ENCODE data around the gene SPINK1. TPM values are rescaled to one million over a fixed set of nuclear protein-coding genes. Genes with fewer than 3 reads are reported as not detected.
"Not testable (repeated sequence)": the region's sequence is repeated elsewhere in the genome, so short reads cannot be mapped to it uniquely, and the experiment has no call there.

SPINK1 gene
- not detected in 2 replicates for total RNA-seq (2014; rRNA removed; shearing (Covaris generic); ENCODE audit: low replicate concordance)

GRCh38 chr5:147831465-147831864, at the start of gene SPINK1:
Gene SPINK1, minus strand, starts transcription at chr5:147831671. Its CDS starts 94 bp downstream, at chr5:147831577.
- H3K27me3 ChIP-seq (ENCODE audit: low read length) = no peaks in the 10 kb centered on the region
- H3K36me3 ChIP-seq (ENCODE audit: insufficient read depth, low read length) = no peaks in the 10 kb centered on the region
- no peak within 1 kb of the TSS for H3K9ac ChIP-seq (ENCODE audit: low read length)
- DNase-seq = no peak
- H3K79me2 ChIP-seq (ENCODE audit: low read length) = no peaks in the 10 kb centered on the region
- H3K27ac ChIP-seq (ENCODE audit: low read length) = no peak within 1 kb of the TSS
- no peak within 1 kb of the TSS for H3K4me3 ChIP-seq (ENCODE audit: low read length)
- no peak within 1 kb of the TSS for H2AFZ ChIP-seq (ENCODE audit: low read length)
- H3K9me2 ChIP-seq (replicated peaks; ENCODE audit: insufficient read depth, low read length) = no peaks in the 10 kb centered on the region
- H3K9me3 ChIP-seq (ENCODE audit: low read length) = no peaks in the 10 kb centered on the region
- no peaks in the 10 kb centered on the region for H4K20me1 ChIP-seq (ENCODE audit: insufficient read depth, low read depth, low read length)
- H3K4me1 ChIP-seq (ENCODE audit: low read length) = no peaks in the 10 kb centered on the region
- H3K4me2 ChIP-seq (ENCODE audit: low read depth, low read length, poor library complexity, severe bottlenecking) = no peak within 1 kb of the TSS

- no peaks in the 10 kb centered on the region for H3K79me2 ChIP-seq (ENCODE audit: low read length)
- H3K9me2 ChIP-seq (replicated peaks; ENCODE audit: insufficient read depth, low read length) = no peaks in the 10 kb centered on the region
- no peak overlapping the region for H3K27ac ChIP-seq (ENCODE audit: low read length)
- no peaks in the 10 kb centered on the region for H3K36me3 ChIP-seq (ENCODE audit: insufficient read depth, low read length)
- H2AFZ ChIP-seq (ENCODE audit: low read length) = no peak overlapping the region
- H3K27me3 ChIP-seq (ENCODE audit: low read length) = no peaks in the 10 kb centered on the region
- H3K9me3 ChIP-seq (ENCODE audit: low read length) = no peaks in the 10 kb centered on the region
- no peaks in the 10 kb centered on the region for H4K20me1 ChIP-seq (ENCODE audit: insufficient read depth, low read depth, low read length)
- no peak overlapping the region for H3K4me3 ChIP-seq (ENCODE audit: low read length)
- H3K9ac ChIP-seq (ENCODE audit: low read length) = no peak overlapping the region
- no peaks in the 10 kb centered on the region for H3K4me1 ChIP-seq (ENCODE audit: low read length)
- no peak overlapping the region for H3K4me2 ChIP-seq (ENCODE audit: low read depth, low read length, poor library complexity, severe bottlenecking)
- DNase-seq = no peak
Observed at GRCh38 chr5:147880487-147880886, 49.0 kb upstream of the SPINK1 start.

- H3K79me2 ChIP-seq (ENCODE audit: low read length) = no peaks in the 10 kb centered on the region
- H4K20me1 ChIP-seq (ENCODE audit: insufficient read depth, low read depth, low read length) = no peaks in the 10 kb centered on the region
- H3K9me2 ChIP-seq (replicated peaks; ENCODE audit: insufficient read depth, low read length) = no peaks in the 10 kb centered on the region
- no peak overlapping the region for H3K4me3 ChIP-seq (ENCODE audit: low read length)
- no peak for DNase-seq
- no peaks in the 10 kb centered on the region for H3K27me3 ChIP-seq (ENCODE audit: low read length)
- no peak overlapping the region for H2AFZ ChIP-seq (ENCODE audit: low read length)
- H3K9me3 ChIP-seq (ENCODE audit: low read length) = no peaks in the 10 kb centered on the region
- H3K4me2 ChIP-seq (ENCODE audit: low read depth, low read length, poor library complexity, severe bottlenecking) = no peak overlapping the region
- no peak overlapping the region for H3K27ac ChIP-seq (ENCODE audit: low read length)
- H3K4me1 ChIP-seq (ENCODE audit: low read length) = no peaks in the 10 kb centered on the region
- no peak overlapping the region for H3K9ac ChIP-seq (ENCODE audit: low read length)
- H3K36me3 ChIP-seq (ENCODE audit: insufficient read depth, low read length) = no peaks in the 10 kb centered on the region
Observed at GRCh38 chr5:147879784-147880183, 48.3 kb upstream of the SPINK1 start.

GRCh38 chr5:147878066-147878759, 46.7 kb upstream of the SPINK1 start, which contains the start of gene SCGB3A2:
Gene SCGB3A2, plus strand, starts transcription at chr5:147878711. Its CDS starts 93 bp downstream, at chr5:147878804.
- H3K27me3 ChIP-seq (ENCODE audit: low read length) = no peaks in the 10 kb centered on the region
- H4K20me1 ChIP-seq (ENCODE audit: insufficient read depth, low read depth, low read length) = no peaks in the 10 kb centered on the region
- H2AFZ ChIP-seq (ENCODE audit: low read length) = no peak within 1 kb of the TSS
- no peaks in the 10 kb centered on the region for H3K4me1 ChIP-seq (ENCODE audit: low read length)
- no peak within 1 kb of the TSS for H3K9ac ChIP-seq (ENCODE audit: low read length)
- no peak within 1 kb of the TSS for H3K4me2 ChIP-seq (ENCODE audit: low read depth, low read length, poor library complexity, severe bottlenecking)
- H3K79me2 ChIP-seq (ENCODE audit: low read length) = no peaks in the 10 kb centered on the region
- no peaks in the 10 kb centered on the region for H3K36me3 ChIP-seq (ENCODE audit: insufficient read depth, low read length)
- DNase-seq = no peak
- no peak within 1 kb of the TSS for H3K4me3 ChIP-seq (ENCODE audit: low read length)
- H3K27ac ChIP-seq (ENCODE audit: low read length) = no peak within 1 kb of the TSS
- H3K9me3 ChIP-seq (ENCODE audit: low read length) = no peaks in the 10 kb centered on the region
- H3K9me2 ChIP-seq (replicated peaks; ENCODE audit: insufficient read depth, low read length) = no peaks in the 10 kb centered on the region

GRCh38 chr5:147876626-147877025, 45.2 kb upstream of the SPINK1 start:
- Histone ChIP-seq H3K4me3 (ENCODE audit: low read length) (no peak overlapping the region), H4K20me1 (ENCODE audit: insufficient read depth, low read depth, low read length) (no peaks in the 10 kb centered on the region), H3K4me2 (ENCODE audit: low read depth, low read length, poor library complexity, severe bottlenecking) (no peak overlapping the region), H3K36me3 (ENCODE audit: insufficient read depth, low read length) (no peaks in the 10 kb centered on the region), H3K27me3 (ENCODE audit: low read length) (no peaks in the 10 kb centered on the region), H3K9ac (ENCODE audit: low read length) (no peak overlapping the region), H3K27ac (ENCODE audit: low read length) (no peak overlapping the region), H3K4me1 (ENCODE audit: low read length) (no peaks in the 10 kb centered on the region), H3K9me3 (ENCODE audit: low read length) (no peaks in the 10 kb centered on the region), H3K79me2 (ENCODE audit: low read length) (no peaks in the 10 kb centered on the region), H2AFZ (ENCODE audit: low read length) (no peak overlapping the region), H3K9me2 (replicated peaks; ENCODE audit: insufficient read depth, low read length) (no peaks in the 10 kb centered on the region)
- DNase-seq = no peak

GRCh38 chr5:147876141-147876540, 44.7 kb upstream of the SPINK1 start:
- H3K4me1 ChIP-seq (ENCODE audit: low read length) = no peaks in the 10 kb centered on the region
- H3K36me3 ChIP-seq (ENCODE audit: insufficient read depth, low read length) = no peaks in the 10 kb centered on the region
- no peak overlapping the region for H2AFZ ChIP-seq (ENCODE audit: low read length)
- H4K20me1 ChIP-seq (ENCODE audit: insufficient read depth, low read depth, low read length) = no peaks in the 10 kb centered on the region
- H3K9me2 ChIP-seq (replicated peaks; ENCODE audit: insufficient read depth, low read length) = no peaks in the 10 kb centered on the region
- no peak overlapping the region for H3K4me3 ChIP-seq (ENCODE audit: low read length)
- H3K4me2 ChIP-seq (ENCODE audit: low read depth, low read length, poor library complexity, severe bottlenecking) = no peak overlapping the region
- H3K27ac ChIP-seq (ENCODE audit: low read length) = no peak overlapping the region
- H3K79me2 ChIP-seq (ENCODE audit: low read length) = no peaks in the 10 kb centered on the region
- H3K9ac ChIP-seq (ENCODE audit: low read length) = no peak overlapping the region
- no peaks in the 10 kb centered on the region for H3K27me3 ChIP-seq (ENCODE audit: low read length)
- no peak for DNase-seq
- no peaks in the 10 kb centered on the region for H3K9me3 ChIP-seq (ENCODE audit: low read length)

GRCh38 chr5:147874910-147875367, 43.5 kb upstream of the SPINK1 start:
- Histone ChIP-seq H3K27ac (ENCODE audit: low read length) (no peak overlapping the region), H4K20me1 (ENCODE audit: insufficient read depth, low read depth, low read length) (no peaks in the 10 kb centered on the region), H3K4me2 (ENCODE audit: low read depth, low read length, poor library complexity, severe bottlenecking) (no peak overlapping the region), H3K27me3 (ENCODE audit: low read length) (no peaks in the 10 kb centered on the region), H3K9ac (ENCODE audit: low read length) (no peak overlapping the region), H3K36me3 (ENCODE audit: insufficient read depth, low read length) (no peaks in the 10 kb centered on the region), H3K79me2 (ENCODE audit: low read length) (no peaks in the 10 kb centered on the region), H3K4me1 (ENCODE audit: low read length) (no peaks in the 10 kb centered on the region), H3K9me3 (ENCODE audit: low read length) (no peaks in the 10 kb centered on the region), H3K4me3 (ENCODE audit: low read length) (no peak overlapping the region), H3K9me2 (replicated peaks; ENCODE audit: insufficient read depth, low read length) (no peaks in the 10 kb centered on the region), H2AFZ (ENCODE audit: low read length) (no peak overlapping the region)
- DNase-seq = no peak

- H3K4me2 ChIP-seq (ENCODE audit: low read depth, low read length, poor library complexity, severe bottlenecking); H4K20me1 ChIP-seq (ENCODE audit: insufficient read depth, low read depth, low read length); H3K4me1 ChIP-seq (ENCODE audit: low read length); H3K4me3 ChIP-seq (ENCODE audit: low read length); H3K9me3 ChIP-seq (ENCODE audit: low read length); H3K9me2 ChIP-seq (replicated peaks; ENCODE audit: insufficient read depth, low read length); H3K79me2 ChIP-seq (ENCODE audit: low read length); H3K9ac ChIP-seq (ENCODE audit: low read length); DNase-seq; H3K36me3 ChIP-seq (ENCODE audit: insufficient read depth, low read length); H3K27ac ChIP-seq (ENCODE audit: low read length); H3K27me3 ChIP-seq (ENCODE audit: low read length); H2AFZ ChIP-seq (ENCODE audit: low read length): not testable (repeated sequence)
Observed at GRCh38 chr5:147874118-147874875, 42.8 kb upstream of the SPINK1 start.

Data from Karpas-422 (cell line).